HG02759 (cell line): ENCODE results near the gene CRYGA.

Experiments
- ATAC-seq: cut with Tn5 transposase; IDR thresholded peaks from one replicate; pipeline ENCODE4 v1.9.1; 2021; ENCODE audit warnings: mild to moderate bottlenecking, moderate library complexity; ENCODE audit not compliant: unreplicated experiment

Gene CRYGA

GRCh38 chr2:208163489-208163888 is at the start of gene CRYGA:
CRYGA (minus strand) TSS chr2:208163589; CDS start chr2:208163556, 33 bp downstream.
- ATAC-seq, result no peak

GRCh38 chr2:208210688-208211451 is 47.5 kb upstream of the CRYGA start:
- ATAC-seq, result no peak

- no peak for ATAC-seq
Observed at GRCh38 chr2:208208335-208209085, 45.1 kb upstream of the CRYGA start.

GRCh38 chr2:208207769-208208168 is 44.4 kb upstream of the CRYGA start:
- ATAC-seq, result no peak

- no peak for ATAC-seq
Observed at GRCh38 chr2:208204166-208204565, 40.8 kb upstream of the CRYGA start.

GRCh38 chr2:208195531-208195930 is 32.1 kb upstream of the CRYGA start:
- no peak for ATAC-seq

GRCh38 chr2:208192611-208193236 is 29.3 kb upstream of the CRYGA start:
- ATAC-seq, result no peak

- ATAC-seq, result no peak
Observed at GRCh38 chr2:208189810-208190503, 26.6 kb upstream of the CRYGA start, which contains the start of gene C2orf80. C2orf80 (minus strand) TSS chr2:208190030; CDS start chr2:208186986, 3,044 bp downstream.

- no peak for ATAC-seq
Observed at GRCh38 chr2:208189069-208189809, 25.9 kb upstream of the CRYGA start.

- no peak for ATAC-seq
Observed at GRCh38 chr2:208186893-208187292, 23.5 kb upstream of the CRYGA start.

- ATAC-seq, result no peak
Observed at GRCh38 chr2:208186465-208186864, 23.1 kb upstream of the CRYGA start.

GRCh38 chr2:208183972-208184705 is 20.8 kb upstream of the CRYGA start:
- ATAC-seq, result no peak

- ATAC-seq, result no peak
Observed at GRCh38 chr2:208183526-208183925, 20.1 kb upstream of the CRYGA start.

GRCh38 chr2:208182835-208183234 is 19.4 kb upstream of the CRYGA start:
- ATAC-seq, result no peak

GRCh38 chr2:208179028-208179609 is 15.7 kb upstream of the CRYGA start:
- no peak for ATAC-seq

- ATAC-seq, result no peak
Observed at GRCh38 chr2:208175840-208176153, 12.4 kb upstream of the CRYGA start.

GRCh38 chr2:208175069-208175839 is 11.9 kb upstream of the CRYGA start:
- ATAC-seq, result peak; percentile 99

- no peak for ATAC-seq
Observed at GRCh38 chr2:208174144-208174543, 10.8 kb upstream of the CRYGA start.

- no peak for ATAC-seq
Observed at GRCh38 chr2:208172125-208172524, 8.7 kb upstream of the CRYGA start.
